Measurements from ENCODE around the gene CBFA2T2. TPM values are rescaled to one million over a fixed set of nuclear protein-coding genes. Genes with fewer than 3 reads are reported as not detected.
A peak's percentile ranks its signal among the peaks of the same experiment; 100 is the strongest.
"Not testable (repeated sequence)": the region's sequence is repeated elsewhere in the genome, so short reads cannot be mapped to it uniquely, and the experiment has no call there.

The CBFA2T2 gene
- total and polyA plus RNA-seq, 2 experiments from 2014 or later = 29.2 to 33.1 TPM

DNA sequence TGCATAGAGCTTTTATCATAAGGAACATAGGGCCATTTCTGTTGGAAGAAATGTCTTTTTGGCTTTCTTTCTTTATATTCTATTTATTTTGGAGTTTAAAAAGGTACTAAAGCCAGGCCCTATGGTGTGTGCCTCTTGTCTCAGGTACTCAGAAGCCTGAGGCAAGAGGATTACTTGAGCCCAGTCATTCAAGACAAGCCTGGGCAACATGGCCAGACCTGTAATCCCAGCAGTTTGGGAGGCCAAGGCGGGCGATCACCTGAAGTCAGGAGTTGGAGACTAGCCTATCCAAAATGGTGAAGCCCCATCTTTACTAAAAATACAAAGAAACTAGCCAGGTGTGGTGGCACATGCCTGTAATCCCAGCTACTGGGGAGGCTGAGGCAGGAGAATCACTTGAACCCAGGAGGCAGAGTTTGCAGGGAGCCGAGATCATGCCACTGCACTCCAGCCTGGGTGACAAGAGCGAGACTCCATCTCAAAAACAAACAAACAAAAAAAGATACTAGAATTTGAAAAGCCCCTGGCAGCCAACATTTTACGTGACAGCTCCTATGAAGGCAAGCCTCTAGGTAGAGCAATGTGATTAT, 80.0 kb downstream of the CBFA2T2 start:
- TF ChIP-seq EZH2 (IDR thresholded peaks at IDR 0.05; ENCODE audit: borderline replicate concordance) (no peak), EZH2phosphoT487 (IDR thresholded peaks at IDR 0.05; ENCODE audit: low read depth, severe bottlenecking, unreplicated experiment) (no peak)
- TF ChIP-seq, protein P1, sequence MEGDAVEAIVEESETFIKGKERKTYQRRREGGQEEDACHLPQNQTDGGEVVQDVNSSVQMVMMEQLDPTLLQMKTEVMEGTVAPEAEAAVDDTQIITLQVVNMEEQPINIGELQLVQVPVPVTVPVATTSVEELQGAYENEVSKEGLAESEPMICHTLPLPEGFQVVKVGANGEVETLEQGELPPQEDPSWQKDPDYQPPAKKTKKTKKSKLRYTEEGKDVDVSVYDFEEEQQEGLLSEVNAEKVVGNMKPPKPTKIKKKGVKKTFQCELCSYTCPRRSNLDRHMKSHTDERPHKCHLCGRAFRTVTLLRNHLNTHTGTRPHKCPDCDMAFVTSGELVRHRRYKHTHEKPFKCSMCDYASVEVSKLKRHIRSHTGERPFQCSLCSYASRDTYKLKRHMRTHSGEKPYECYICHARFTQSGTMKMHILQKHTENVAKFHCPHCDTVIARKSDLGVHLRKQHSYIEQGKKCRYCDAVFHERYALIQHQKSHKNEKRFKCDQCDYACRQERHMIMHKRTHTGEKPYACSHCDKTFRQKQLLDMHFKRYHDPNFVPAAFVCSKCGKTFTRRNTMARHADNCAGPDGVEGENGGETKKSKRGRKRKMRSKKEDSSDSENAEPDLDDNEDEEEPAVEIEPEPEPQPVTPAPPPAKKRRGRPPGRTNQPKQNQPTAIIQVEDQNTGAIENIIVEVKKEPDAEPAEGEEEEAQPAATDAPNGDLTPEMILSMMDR (IDR thresholded peaks at IDR 0.05; ENCODE audit: poor library complexity) = no peak
- Histone ChIP-seq H3K79me2 (peaks cover 97% of the 10 kb centered on the region), H3K9me3 (ENCODE audit: low read depth) (no peaks in the 10 kb centered on the region), H3K9me2 (replicated peaks; ENCODE audit: insufficient read depth) (no peaks in the 10 kb centered on the region), H2AFZ (no peak overlapping the region), H4K20me1 (ENCODE audit: insufficient read depth, poor library complexity, severe bottlenecking) (peaks cover 7% of the 10 kb centered on the region), H3K4me1 (ENCODE audit: insufficient read depth) (peaks cover 24% of the 10 kb centered on the region), H3K27ac (peak overlapping the region; percentile 18), H3K36me3 (replicated peaks; ENCODE audit: insufficient read depth, low read depth) (no peaks in the 10 kb centered on the region), H3K27me3 (no peaks in the 10 kb centered on the region), H3K4me2 (no peak overlapping the region), H3K4me3 (no peak overlapping the region)
- no peak for DNase-seq (ENCODE audit: low spot score)
- WGBS (ENCODE audit: low lambda C conversion rate, missing lambda C conversion rate) = 86% methylated on average over 5 of the region's 5 CpGs

GRCh38 chr20:33570743-33571142, 80.8 kb downstream of the CBFA2T2 start:
- Histone ChIP-seq H3K36me3 (replicated peaks; ENCODE audit: insufficient read depth, low read depth) (no peaks in the 10 kb centered on the region), H3K79me2 (peaks cover 95% of the 10 kb centered on the region), H3K27me3 (no peaks in the 10 kb centered on the region), H3K4me3 (no peak overlapping the region), H3K4me1 (ENCODE audit: insufficient read depth) (peaks cover 27% of the 10 kb centered on the region), H4K20me1 (ENCODE audit: insufficient read depth, poor library complexity, severe bottlenecking) (peaks cover 7% of the 10 kb centered on the region), H2AFZ (no peak overlapping the region), H3K9me2 (replicated peaks; ENCODE audit: insufficient read depth) (no peaks in the 10 kb centered on the region), H3K4me2 (no peak overlapping the region), H3K9me3 (ENCODE audit: low read depth) (no peaks in the 10 kb centered on the region), H3K27ac (no peak overlapping the region)
- TF ChIP-seq EZH2 (IDR thresholded peaks at IDR 0.05; ENCODE audit: borderline replicate concordance) = no peak
- TF ChIP-seq EZH2phosphoT487 (IDR thresholded peaks at IDR 0.05; ENCODE audit: low read depth, severe bottlenecking, unreplicated experiment) = no peak
- TF ChIP-seq, protein P1 (IDR thresholded peaks at IDR 0.05; ENCODE audit: poor library complexity) = no peak
- 72% methylated on average over 1 of the region's 1 CpG for WGBS (ENCODE audit: low lambda C conversion rate, missing lambda C conversion rate)
- no peak for DNase-seq (ENCODE audit: low spot score)

- peaks cover 92% of the 10 kb centered on the region for H3K79me2 ChIP-seq
- H2AFZ ChIP-seq; H3K27me3 ChIP-seq; H3K36me3 ChIP-seq (replicated peaks; ENCODE audit: insufficient read depth, low read depth); H3K27ac ChIP-seq; H3K9me2 ChIP-seq (replicated peaks; ENCODE audit: insufficient read depth); H3K4me2 ChIP-seq; H3K9me3 ChIP-seq (ENCODE audit: low read depth); DNase-seq (ENCODE audit: low spot score); H3K4me3 ChIP-seq: not testable (repeated sequence)
- peaks cover 10% of the 10 kb centered on the region for H4K20me1 ChIP-seq (ENCODE audit: insufficient read depth, poor library complexity, severe bottlenecking)
- peaks cover 35% of the 10 kb centered on the region for H3K4me1 ChIP-seq (ENCODE audit: insufficient read depth)
- WGBS (ENCODE audit: low lambda C conversion rate, missing lambda C conversion rate) = 100% methylated on average over 5 of the region's 5 CpGs
Measured at GRCh38 chr20:33573268-33573667, 83.4 kb downstream of the CBFA2T2 start.

DNA sequence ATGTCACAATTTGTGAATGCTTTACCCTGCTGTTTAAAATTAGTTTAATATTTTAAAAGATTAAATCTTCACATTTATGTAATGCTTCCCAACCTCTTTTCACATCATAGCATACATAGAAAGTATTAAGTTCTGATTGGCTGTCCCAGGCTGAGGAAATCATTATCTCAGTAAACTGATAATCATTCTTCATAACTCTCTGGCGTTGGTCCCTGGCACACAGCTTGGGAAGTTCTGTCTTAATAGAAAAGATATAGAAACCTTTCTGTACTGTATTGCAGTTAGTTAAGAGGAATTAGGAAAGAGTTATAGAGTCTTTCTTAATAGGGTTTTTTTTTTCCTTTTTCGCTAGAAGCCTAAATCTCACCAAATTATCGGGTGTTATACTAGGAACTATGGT, 85.4 kb downstream of the CBFA2T2 start:
- 84% methylated on average over 3 of the region's 3 CpGs for WGBS (ENCODE audit: low lambda C conversion rate, missing lambda C conversion rate)

More for the DNA sequence above, 85.4 kb downstream of the CBFA2T2 start:
- no peak overlapping the region for H2AFZ ChIP-seq
- peaks cover 15% of the 10 kb centered on the region for H4K20me1 ChIP-seq (ENCODE audit: insufficient read depth, poor library complexity, severe bottlenecking)
- H3K4me3 ChIP-seq = no peak overlapping the region
- no peaks in the 10 kb centered on the region for H3K27me3 ChIP-seq
- TF ChIP-seq, protein P1 (IDR thresholded peaks at IDR 0.05; ENCODE audit: poor library complexity) = no peak
- TF ChIP-seq EZH2phosphoT487 (IDR thresholded peaks at IDR 0.05; ENCODE audit: low read depth, severe bottlenecking, unreplicated experiment) = no peak
- TF ChIP-seq EZH2 (IDR thresholded peaks at IDR 0.05; ENCODE audit: borderline replicate concordance) = no peak
- peaks cover 23% of the 10 kb centered on the region for H3K4me1 ChIP-seq (ENCODE audit: insufficient read depth)
- H3K79me2 ChIP-seq = peaks cover 92% of the 10 kb centered on the region
- no peaks in the 10 kb centered on the region for H3K36me3 ChIP-seq (replicated peaks; ENCODE audit: insufficient read depth, low read depth)
- DNase-seq (ENCODE audit: low spot score) = no peak
- no peak overlapping the region for H3K27ac ChIP-seq
- no peaks in the 10 kb centered on the region for H3K9me2 ChIP-seq (replicated peaks; ENCODE audit: insufficient read depth)
- no peaks in the 10 kb centered on the region for H3K9me3 ChIP-seq (ENCODE audit: low read depth)
- H3K4me2 ChIP-seq = no peak overlapping the region

All from hepatocyte (in vitro differentiated cells).